ENCODE results near the gene MUC2. TPM values are rescaled to one million over a fixed set of nuclear protein-coding genes. Genes with fewer than 3 reads are reported as not detected.

The MUC2 gene
- polyA plus RNA-seq, 1 donor, result 94.8 TPM

- H3K27ac ChIP-seq (ENCODE audit: low read length), result no peak overlapping the region
- peaks cover 6% of the 10 kb centered on the region for H3K27me3 ChIP-seq (ENCODE audit: control insufficient read depth, insufficient read depth, low read length)
- peaks cover 15% of the 10 kb centered on the region for H3K4me1 ChIP-seq (ENCODE audit: control insufficient read depth, insufficient read depth, low read length)
These were observed 31.8 kb upstream of the MUC2 start for GRCh38 chr11:1042626-1043562.

GRCh38 chr11:1043563-1044096 is 31.0 kb upstream of the MUC2 start:
- H3K4me3 ChIP-seq (ENCODE audit: low read length), result no peak overlapping the region
- WGBS (ENCODE audit: insufficient coverage, low lambda C conversion rate), result 87% methylated on average over 3 of the region's 20 CpGs
- peaks cover 15% of the 10 kb centered on the region for H3K4me1 ChIP-seq (ENCODE audit: control insufficient read depth, insufficient read depth, low read length)
- no peaks in the 10 kb centered on the region for H3K36me3 ChIP-seq (ENCODE audit: control insufficient read depth, insufficient read depth, low read length)
- no peak overlapping the region for H3K27ac ChIP-seq (ENCODE audit: low read length)
- no peak for DNase-seq
- peaks cover 6% of the 10 kb centered on the region for H3K27me3 ChIP-seq (ENCODE audit: control insufficient read depth, insufficient read depth, low read length)
- no peaks in the 10 kb centered on the region for H3K9me3 ChIP-seq (ENCODE audit: control insufficient read depth, low read depth, low read length)

More at GRCh38 chr11:1042626-1043562, 31.8 kb upstream of the MUC2 start:
- H3K4me3 ChIP-seq (ENCODE audit: low read length), result no peak overlapping the region
- no peak for DNase-seq
- no peaks in the 10 kb centered on the region for H3K36me3 ChIP-seq (ENCODE audit: control insufficient read depth, insufficient read depth, low read length)
- WGBS (ENCODE audit: insufficient coverage, low lambda C conversion rate), result no CpG with 5 or more reads among the region's 26 CpGs
- H3K9me3 ChIP-seq (ENCODE audit: control insufficient read depth, low read depth, low read length), result no peaks in the 10 kb centered on the region

DNA sequence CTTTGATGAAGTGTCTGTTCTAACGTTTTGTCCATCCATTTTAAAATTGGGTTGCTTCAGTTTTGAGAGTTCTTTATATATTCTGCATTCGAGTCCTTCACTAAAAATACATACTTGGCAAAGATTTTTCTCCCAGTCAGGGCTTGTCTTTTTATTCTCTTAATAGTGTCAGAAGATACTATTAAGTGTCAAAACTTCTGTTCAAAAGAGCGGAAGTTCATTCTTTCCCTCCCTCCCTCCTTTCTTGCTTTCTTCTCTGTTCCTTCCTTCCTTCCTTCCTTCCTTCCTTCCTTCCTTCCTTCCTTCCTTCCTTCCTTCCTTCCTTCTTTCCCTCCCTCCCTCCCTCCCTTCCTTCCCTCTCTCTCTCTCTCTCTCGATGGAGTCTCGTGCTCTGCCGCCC is 30.5 kb upstream of the MUC2 start:
- no peak overlapping the region for H3K4me3 ChIP-seq (ENCODE audit: low read length)
- no peaks in the 10 kb centered on the region for H3K9me3 ChIP-seq (ENCODE audit: control insufficient read depth, low read depth, low read length)
- no peaks in the 10 kb centered on the region for H3K36me3 ChIP-seq (ENCODE audit: control insufficient read depth, insufficient read depth, low read length)
- DNase-seq, result no peak
- WGBS (ENCODE audit: insufficient coverage, low lambda C conversion rate), result 73% methylated on average over 2 of the region's 6 CpGs
- peaks cover 15% of the 10 kb centered on the region for H3K4me1 ChIP-seq (ENCODE audit: control insufficient read depth, insufficient read depth, low read length)
- H3K27ac ChIP-seq (ENCODE audit: low read length), result no peak overlapping the region
- H3K27me3 ChIP-seq (ENCODE audit: control insufficient read depth, insufficient read depth, low read length), result peaks cover 6% of the 10 kb centered on the region

DNA sequence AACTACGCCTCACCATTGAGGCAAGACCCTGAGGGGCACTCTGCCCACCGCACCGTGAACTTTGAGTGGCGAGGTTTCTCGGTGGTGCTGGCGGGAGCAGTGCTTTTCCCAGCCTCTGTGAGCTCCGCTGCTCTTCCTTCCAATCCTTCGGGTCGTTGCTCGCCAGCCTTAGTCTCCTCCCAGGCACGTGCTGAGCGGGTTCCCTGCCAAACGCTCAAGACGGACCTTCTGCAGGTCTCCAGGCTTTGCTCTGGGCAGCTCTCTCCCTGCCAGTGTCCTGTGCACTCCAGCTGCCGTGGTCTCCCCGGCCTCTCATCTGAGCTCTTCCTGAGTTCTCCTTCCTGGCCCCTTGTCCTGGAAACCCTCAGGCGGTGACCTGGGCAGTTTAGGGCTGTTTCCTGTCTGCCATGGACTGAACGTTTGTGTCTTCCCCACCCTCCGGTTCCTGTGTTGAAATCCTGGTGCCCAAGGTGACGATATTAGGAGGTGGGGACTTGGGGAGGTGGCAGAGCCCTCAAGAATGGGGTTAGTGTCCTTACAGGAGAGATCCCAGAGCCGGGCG is 27.0 kb upstream of the MUC2 start:
- DNase-seq, result no peak
- Histone ChIP-seq H3K9me3 (ENCODE audit: control insufficient read depth, low read depth, low read length) (no peaks in the 10 kb centered on the region), H3K4me1 (ENCODE audit: control insufficient read depth, insufficient read depth, low read length) (peaks cover 3% of the 10 kb centered on the region), H3K27me3 (ENCODE audit: control insufficient read depth, insufficient read depth, low read length) (peaks cover 6% of the 10 kb centered on the region), H3K36me3 (ENCODE audit: control insufficient read depth, insufficient read depth, low read length) (no peaks in the 10 kb centered on the region), H3K27ac (ENCODE audit: low read length) (no peak overlapping the region), H3K4me3 (ENCODE audit: low read length) (no peak overlapping the region)
- WGBS (ENCODE audit: insufficient coverage, low lambda C conversion rate), result no CpG with 5 or more reads among the region's 22 CpGs

DNA sequence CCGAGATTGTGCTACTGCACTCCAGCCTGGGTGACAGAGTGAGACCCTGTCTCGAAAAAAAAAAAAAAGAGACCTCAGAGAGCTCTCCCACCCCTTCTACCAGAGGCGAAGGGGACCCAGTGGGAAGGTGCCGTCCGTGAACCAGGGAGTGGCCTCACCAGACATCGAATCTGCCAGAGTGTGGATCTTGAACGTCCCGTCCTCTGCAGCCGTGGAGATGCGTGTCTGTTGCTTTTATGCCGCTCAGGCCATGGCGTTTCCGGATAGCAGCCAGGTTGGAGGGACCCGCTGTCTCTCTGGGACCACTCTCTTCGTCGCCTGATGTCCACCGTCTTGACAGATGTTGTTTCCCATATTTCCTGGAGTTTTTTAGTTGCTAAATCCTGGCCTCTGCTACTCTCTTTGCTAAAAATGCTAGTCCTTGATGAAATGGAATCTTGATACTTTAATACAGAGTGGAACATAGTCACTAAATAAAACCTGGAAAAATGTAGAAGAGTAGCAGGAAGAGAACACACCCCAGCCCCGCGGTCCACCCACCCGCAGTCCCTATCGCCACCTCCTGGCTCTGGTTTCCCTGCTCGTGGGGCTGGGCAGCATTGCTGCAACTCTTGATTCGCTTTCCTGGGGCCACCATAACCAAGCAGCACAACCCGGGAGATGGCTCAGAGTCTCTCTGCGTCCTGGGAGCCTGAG is 26.2 kb upstream of the MUC2 start:
- no peaks in the 10 kb centered on the region for H3K36me3 ChIP-seq (ENCODE audit: control insufficient read depth, insufficient read depth, low read length)
- no peak for DNase-seq
- no peaks in the 10 kb centered on the region for H3K9me3 ChIP-seq (ENCODE audit: control insufficient read depth, low read depth, low read length)
- H3K27ac ChIP-seq (ENCODE audit: low read length), result no peak overlapping the region
- H3K4me3 ChIP-seq (ENCODE audit: low read length), result no peak overlapping the region
- peaks cover 3% of the 10 kb centered on the region for H3K4me1 ChIP-seq (ENCODE audit: control insufficient read depth, insufficient read depth, low read length)
- no CpG with 5 or more reads among the region's 25 CpGs for whole genome bisulfite sequencing (ENCODE audit: insufficient coverage, low lambda C conversion rate)
- peaks cover 6% of the 10 kb centered on the region for H3K27me3 ChIP-seq (ENCODE audit: control insufficient read depth, insufficient read depth, low read length)

DNA sequence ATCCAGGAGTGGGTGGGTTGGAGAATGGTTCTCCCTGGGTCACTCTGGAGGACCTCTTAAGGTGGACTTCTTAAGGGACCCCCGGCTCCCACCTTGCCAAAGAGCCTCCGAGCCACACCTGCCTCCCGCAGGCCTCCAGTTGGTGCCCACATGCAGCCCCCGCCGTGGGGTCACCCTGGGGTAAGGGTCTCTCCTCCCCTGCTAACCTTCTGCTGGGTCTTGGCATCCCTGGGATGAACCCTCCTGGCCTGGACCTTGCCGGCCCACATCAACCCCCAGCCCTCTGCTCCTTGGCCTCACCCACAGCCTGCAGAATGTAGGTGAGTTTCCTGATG is 25.6 kb upstream of the MUC2 start:
- H3K9me3 ChIP-seq (ENCODE audit: control insufficient read depth, low read depth, low read length), result no peaks in the 10 kb centered on the region
- DNase-seq, result no peak
- no CpG with 5 or more reads among the region's 6 CpGs for WGBS (ENCODE audit: insufficient coverage, low lambda C conversion rate)
- H3K4me3 ChIP-seq (ENCODE audit: low read length), result no peak overlapping the region
- peaks cover 7% of the 10 kb centered on the region for H3K4me1 ChIP-seq (ENCODE audit: control insufficient read depth, insufficient read depth, low read length)
- H3K36me3 ChIP-seq (ENCODE audit: control insufficient read depth, insufficient read depth, low read length), result no peaks in the 10 kb centered on the region
- peaks cover 6% of the 10 kb centered on the region for H3K27me3 ChIP-seq (ENCODE audit: control insufficient read depth, insufficient read depth, low read length)
- H3K27ac ChIP-seq (ENCODE audit: low read length), result no peak overlapping the region

GRCh38 chr11:1049431-1049891 is 25.2 kb upstream of the MUC2 start:
- H3K4me3 ChIP-seq (ENCODE audit: low read length), result no peak overlapping the region
- no peaks in the 10 kb centered on the region for H3K9me3 ChIP-seq (ENCODE audit: control insufficient read depth, low read depth, low read length)
- H3K36me3 ChIP-seq (ENCODE audit: control insufficient read depth, insufficient read depth, low read length), result no peaks in the 10 kb centered on the region
- peaks cover 11% of the 10 kb centered on the region for H3K4me1 ChIP-seq (ENCODE audit: control insufficient read depth, insufficient read depth, low read length)
- H3K27ac ChIP-seq (ENCODE audit: low read length), result no peak overlapping the region
- WGBS (ENCODE audit: insufficient coverage, low lambda C conversion rate), result no CpG with 5 or more reads among the region's 13 CpGs
- DNase-seq, result no peak
- H3K27me3 ChIP-seq (ENCODE audit: control insufficient read depth, insufficient read depth, low read length), result peaks cover 6% of the 10 kb centered on the region

DNA sequence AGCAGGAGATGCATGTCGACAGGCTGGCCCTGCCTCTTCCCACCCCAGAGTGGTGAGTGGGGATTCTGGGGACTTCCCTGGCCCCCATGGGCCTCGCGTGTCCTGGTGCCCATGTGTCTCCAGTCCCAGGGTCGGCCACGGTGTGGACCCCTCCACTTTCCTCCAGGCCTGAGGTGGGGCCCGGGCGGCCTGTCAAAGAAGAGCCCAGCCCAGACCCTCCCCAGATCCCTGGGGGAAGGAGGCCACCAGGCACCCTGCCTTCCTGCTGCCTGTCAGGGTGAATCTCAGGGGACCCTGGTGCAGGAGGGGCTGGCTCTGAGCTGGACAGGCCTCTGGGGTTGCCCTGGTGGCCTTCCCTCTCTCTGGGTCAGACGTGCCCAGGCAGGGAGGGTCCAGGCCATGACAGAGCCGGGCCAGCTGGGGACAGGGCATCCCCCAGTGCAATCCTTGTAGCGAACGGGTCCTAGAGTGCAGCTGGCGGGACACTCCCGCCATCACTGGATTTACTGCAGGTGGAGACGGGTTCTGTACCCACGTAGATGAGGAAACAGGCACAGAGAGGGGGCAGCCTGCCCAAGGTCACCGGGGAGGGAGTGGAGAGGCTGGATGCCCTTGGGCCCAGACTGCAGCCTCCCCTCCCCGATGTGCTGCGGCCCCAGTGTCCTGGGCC is 24.6 kb upstream of the MUC2 start:
- H3K27ac ChIP-seq (ENCODE audit: low read length), result no peak overlapping the region
- peaks cover 6% of the 10 kb centered on the region for H3K27me3 ChIP-seq (ENCODE audit: control insufficient read depth, insufficient read depth, low read length)
- DNase-seq, result no peak
- WGBS (ENCODE audit: insufficient coverage, low lambda C conversion rate), result no CpG with 5 or more reads among the region's 18 CpGs
- no peaks in the 10 kb centered on the region for H3K36me3 ChIP-seq (ENCODE audit: control insufficient read depth, insufficient read depth, low read length)
- no peak overlapping the region for H3K4me3 ChIP-seq (ENCODE audit: low read length)
- H3K4me1 ChIP-seq (ENCODE audit: control insufficient read depth, insufficient read depth, low read length), result peaks cover 17% of the 10 kb centered on the region
- H3K9me3 ChIP-seq (ENCODE audit: control insufficient read depth, low read depth, low read length), result no peaks in the 10 kb centered on the region

DNA sequence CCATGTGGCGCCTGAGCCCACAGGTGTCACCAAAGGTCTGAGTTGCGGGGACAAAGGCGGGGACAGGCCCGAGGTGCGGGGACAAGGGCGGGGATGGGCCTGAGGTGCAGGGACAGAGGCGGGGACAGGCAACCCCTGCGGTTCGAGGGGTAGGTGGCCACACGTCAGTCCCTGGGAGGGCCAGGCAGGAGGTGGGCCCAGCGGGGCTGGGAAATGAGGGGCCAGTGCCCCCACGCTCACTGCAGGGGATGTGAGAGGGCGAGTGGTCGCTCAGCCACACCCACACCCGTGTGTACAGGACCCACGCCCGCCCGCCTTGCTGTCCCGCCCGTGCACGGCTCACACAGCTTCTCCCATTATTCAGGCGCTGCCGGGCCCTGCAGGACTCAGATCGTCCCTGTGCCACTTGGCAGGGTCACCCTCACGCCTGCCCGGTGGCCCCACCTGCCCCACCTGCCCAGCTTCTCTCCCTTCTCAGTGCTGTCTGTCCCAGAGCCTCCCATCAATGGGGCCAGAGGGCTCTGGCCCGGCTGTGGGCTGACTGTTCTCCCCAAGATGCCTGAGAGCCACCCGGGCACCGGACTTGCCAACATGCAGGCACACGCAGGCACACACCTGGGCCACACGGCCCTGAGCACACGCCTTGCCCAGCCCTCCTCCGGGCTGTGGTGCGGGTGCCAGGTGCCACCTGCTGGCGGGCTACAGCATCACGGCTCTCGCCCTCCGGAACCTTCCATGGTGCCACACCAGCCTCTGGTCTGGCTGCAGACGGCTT is 23.9 kb upstream of the MUC2 start:
- no CpG with 5 or more reads among the region's 39 CpGs for WGBS (ENCODE audit: insufficient coverage, low lambda C conversion rate)
- H3K9me3 ChIP-seq (ENCODE audit: control insufficient read depth, low read depth, low read length), result no peaks in the 10 kb centered on the region
- H3K36me3 ChIP-seq (ENCODE audit: control insufficient read depth, insufficient read depth, low read length), result no peaks in the 10 kb centered on the region
- peak; percentile 66 to 73 for DNase-seq
- peaks cover 24% of the 10 kb centered on the region for H3K4me1 ChIP-seq (ENCODE audit: control insufficient read depth, insufficient read depth, low read length)
- H3K27me3 ChIP-seq (ENCODE audit: control insufficient read depth, insufficient read depth, low read length), result peaks cover 6% of the 10 kb centered on the region
- no peak overlapping the region for H3K27ac ChIP-seq (ENCODE audit: low read length)
- H3K4me3 ChIP-seq (ENCODE audit: low read length), result no peak overlapping the region

Measured in large intestine (tissue), 3 donors.